GM12892 (cell line): ENCODE results near the gene FLYWCH2.

ENCODE experiments used
- DNase-seq: peaks from one replicate; pipeline ENCODE4 v3.0.0; 2011; ENCODE audit not compliant: insufficient read length
- FAIRE-seq: peaks from 2 replicates; lab custom pipeline; 2011; peaks lifted over from hg19 to GRCh38; lab: Jason Lieb, UNC
- POLR2A ChIP-seq: IDR thresholded peaks from 2 replicates; pipeline ENCODE4 v1.6.1; 2011; ENCODE audit warnings: low read depth, low read length, control low read depth
- POLR2AphosphoS5 ChIP-seq: IDR thresholded peaks from 2 replicates; pipeline ENCODE4 v1.6.1; 2011; ENCODE audit warnings: low read depth, low read length, control low read depth
- TAF1 ChIP-seq: IDR thresholded peaks from 2 replicates; pipeline ENCODE4 v1.6.1; 2011; ENCODE audit warnings: low read depth, mild to moderate bottlenecking, control low read depth, low read length, borderline replicate concordance

Gene FLYWCH2

GRCh38 chr16:2867987-2868789 lies 14.8 kb upstream of the FLYWCH2 start:
- FAIRE-seq (peak; percentile 89), DNase-seq (peak; percentile 98)
- TF ChIP-seq POLR2A = peak; percentile 86
- peak; percentile 87 for TF ChIP-seq TAF1
- TF ChIP-seq POLR2AphosphoS5 = peak; percentile 64; the same call in 1 of the 2 replicates

GRCh38 chr16:2871926-2872325 lies 11.1 kb upstream of the FLYWCH2 start:
- DNase-seq (no peak), FAIRE-seq (no peak)
- TF ChIP-seq POLR2AphosphoS5 (no peak), TAF1 (no peak), POLR2A (no peak)

- no peak for TF ChIP-seq POLR2AphosphoS5
- no peak for TF ChIP-seq POLR2A
- TF ChIP-seq TAF1 = no peak
- DNase-seq (no peak), FAIRE-seq (no peak)
Measured at GRCh38 chr16:2874032-2874911, 8.7 kb upstream of the FLYWCH2 start.

- peak; percentile 74 for DNase-seq
- peak; percentile 88 for FAIRE-seq
- no peak for TF ChIP-seq POLR2AphosphoS5
- TF ChIP-seq POLR2A = no peak
- TF ChIP-seq TAF1 = no peak
Measured at GRCh38 chr16:2874912-2875362, 8.1 kb upstream of the FLYWCH2 start.

GRCh38 chr16:2879854-2880508 lies 3.0 kb upstream of the FLYWCH2 start:
- TF ChIP-seq POLR2AphosphoS5 (no peak), TAF1 (no peak), POLR2A (no peak)
- FAIRE-seq (no peak), DNase-seq (no peak)

GRCh38 chr16:2881783-2882649 lies 999 bp upstream of the FLYWCH2 start:
- TF ChIP-seq TAF1 = no peak
- TF ChIP-seq POLR2AphosphoS5 = no peak
- TF ChIP-seq POLR2A = no peak
- peak; percentile 73 for FAIRE-seq
- no peak for DNase-seq

- FAIRE-seq = no peak
- no peak for DNase-seq
- TF ChIP-seq POLR2A = no peak
- no peak for TF ChIP-seq TAF1
- TF ChIP-seq POLR2AphosphoS5 = no peak
Measured at GRCh38 chr16:2883458-2883908, 468 bp downstream of the FLYWCH2 start.

GRCh38 chr16:2884041-2884451 lies 1.0 kb downstream of the FLYWCH2 start:
- no peak for FAIRE-seq
- TF ChIP-seq POLR2AphosphoS5 (no peak), POLR2A (no peak), TAF1 (no peak)
- DNase-seq = no peak

- no peak for TF ChIP-seq POLR2A
- FAIRE-seq (no peak), DNase-seq (no peak)
Measured at GRCh38 chr16:2894231-2894630, 11.2 kb downstream of the FLYWCH2 start.

GRCh38 chr16:2895813-2896212 lies 12.8 kb downstream of the FLYWCH2 start:
- FAIRE-seq (no peak), DNase-seq (no peak)

More at GRCh38 chr16:2895813-2896212, 12.8 kb downstream of the FLYWCH2 start:
- no peak for TF ChIP-seq TAF1
- no peak for TF ChIP-seq POLR2A
- no peak for TF ChIP-seq POLR2AphosphoS5
